Measurements from ENCODE around the gene MTMR1.

MTMR1 gene

DNA sequence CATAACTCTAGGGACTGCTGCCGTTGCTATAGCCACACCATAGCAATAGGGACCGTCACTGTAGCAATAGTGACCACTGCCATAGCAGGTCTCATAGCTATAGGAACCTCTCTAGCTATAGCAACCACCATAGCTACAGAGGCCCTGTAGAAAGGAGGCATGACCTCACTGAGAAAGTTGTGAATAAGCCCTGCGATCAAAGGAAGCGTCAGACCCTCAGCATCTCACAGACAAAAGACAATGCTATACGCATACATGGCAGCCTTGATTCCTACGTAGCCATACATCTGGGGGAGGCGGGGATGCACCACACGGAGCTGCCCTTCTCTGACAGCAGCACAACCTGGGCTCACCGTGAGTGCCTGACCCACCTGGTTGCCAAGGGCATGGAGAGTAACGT, 88.5 kb downstream of the MTMR1 start:
- Histone ChIP-seq H3K27me3 (ENCODE audit: insufficient read depth, low read length) (no peaks in the 10 kb centered on the region), H3K27ac (ENCODE audit: low read depth, low read length) (no peak overlapping the region), H3K79me2 (ENCODE audit: control insufficient read depth, insufficient read depth, low read length, unreplicated experiment) (no peaks in the 10 kb centered on the region), H3K4me1 (ENCODE audit: control insufficient read depth, insufficient read depth, low read length, unreplicated experiment) (no peaks in the 10 kb centered on the region), H3K36me3 (ENCODE audit: insufficient read depth, low read length) (no peaks in the 10 kb centered on the region), H2AFZ (ENCODE audit: low read length, unreplicated experiment) (no peak overlapping the region), H3K4me3 (ENCODE audit: low read depth, low read length) (no peak overlapping the region)

DNA sequence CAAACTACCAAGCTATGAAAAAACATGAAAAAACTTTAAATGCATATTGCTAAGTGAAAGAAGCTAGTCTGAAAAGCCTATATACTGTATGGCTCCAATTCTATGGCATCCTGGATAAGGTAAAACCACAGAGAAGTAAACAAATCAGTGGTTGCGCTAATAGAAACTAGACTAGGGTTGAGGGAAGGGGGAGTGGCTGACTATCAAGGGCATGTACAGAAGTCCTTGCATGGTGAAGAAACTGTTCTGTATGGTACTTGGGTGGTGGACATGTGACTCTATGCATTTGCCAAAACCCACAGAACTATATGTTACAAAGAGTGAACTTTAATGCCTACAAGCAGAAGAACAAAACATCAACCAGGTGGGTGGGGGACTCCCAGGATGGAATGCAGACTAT, 96.8 kb downstream of the MTMR1 start:
- no peak overlapping the region for H3K27ac ChIP-seq (ENCODE audit: low read depth, low read length)
- H2AFZ ChIP-seq (ENCODE audit: low read length, unreplicated experiment), result no peak overlapping the region
- no peaks in the 10 kb centered on the region for H3K36me3 ChIP-seq (ENCODE audit: insufficient read depth, low read length)
- H3K79me2 ChIP-seq (ENCODE audit: control insufficient read depth, insufficient read depth, low read length, unreplicated experiment), result no peaks in the 10 kb centered on the region
- no peaks in the 10 kb centered on the region for H3K4me1 ChIP-seq (ENCODE audit: control insufficient read depth, insufficient read depth, low read length, unreplicated experiment)
- H3K4me3 ChIP-seq (ENCODE audit: low read depth, low read length), result no peak overlapping the region
- H3K27me3 ChIP-seq (ENCODE audit: insufficient read depth, low read length), result no peaks in the 10 kb centered on the region

DNA sequence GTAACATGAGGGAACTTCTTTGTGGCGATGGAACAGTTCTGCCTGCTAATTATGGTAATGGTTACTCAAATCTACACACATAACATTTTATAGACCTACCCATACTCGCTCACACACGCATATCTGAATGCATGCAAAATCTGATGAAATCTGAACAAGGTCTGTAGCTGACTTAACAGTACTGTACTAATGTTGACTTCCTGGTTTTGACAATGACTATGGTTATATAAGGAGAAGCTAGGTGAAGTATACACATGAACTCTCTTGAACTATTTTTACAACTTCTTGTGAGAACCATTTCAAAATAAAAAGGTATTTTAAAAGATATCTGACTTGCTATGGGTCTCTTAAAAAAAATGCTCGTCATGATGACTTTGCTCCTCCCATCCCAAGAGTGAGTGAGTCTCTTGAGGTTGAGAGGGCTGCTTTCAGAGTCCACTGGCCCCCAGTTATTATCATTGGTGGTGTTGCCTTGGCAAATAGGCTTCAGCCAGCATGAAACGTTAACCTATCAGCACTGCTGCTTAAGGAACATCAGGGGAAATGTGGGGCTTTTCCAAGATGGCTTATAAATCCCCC, 99.8 kb downstream of the MTMR1 start:
- no peak overlapping the region for H3K27ac ChIP-seq (ENCODE audit: low read depth, low read length)
- no peaks in the 10 kb centered on the region for H3K4me1 ChIP-seq (ENCODE audit: control insufficient read depth, insufficient read depth, low read length, unreplicated experiment)
- H3K36me3 ChIP-seq (ENCODE audit: insufficient read depth, low read length), result no peaks in the 10 kb centered on the region
- H2AFZ ChIP-seq (ENCODE audit: low read length, unreplicated experiment), result no peak overlapping the region
- H3K27me3 ChIP-seq (ENCODE audit: insufficient read depth, low read length), result no peaks in the 10 kb centered on the region
- no peaks in the 10 kb centered on the region for H3K79me2 ChIP-seq (ENCODE audit: control insufficient read depth, insufficient read depth, low read length, unreplicated experiment)
- H3K4me3 ChIP-seq (ENCODE audit: low read depth, low read length), result no peak overlapping the region

DNA sequence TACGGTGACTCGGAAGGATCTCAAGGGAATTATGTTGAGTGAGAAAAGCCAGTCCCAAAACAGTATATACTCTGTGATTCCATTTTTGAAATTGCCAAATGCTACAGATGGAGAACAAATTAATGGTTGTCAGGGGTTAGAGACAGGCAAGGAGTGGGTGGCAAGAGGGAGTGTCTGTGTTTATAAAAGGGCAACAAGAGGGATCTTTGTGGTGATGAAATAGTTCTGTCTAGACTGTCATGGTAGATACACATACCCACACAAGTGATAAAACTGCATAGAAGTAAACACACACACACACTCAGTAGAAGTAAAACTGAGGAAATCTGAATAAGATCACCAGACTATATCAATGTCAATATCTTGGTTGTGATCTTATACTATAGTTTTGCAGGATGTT, 112.5 kb downstream of the MTMR1 start:
- Histone ChIP-seq H3K27ac (ENCODE audit: low read depth, low read length) (no peak overlapping the region), H3K79me2 (ENCODE audit: control insufficient read depth, insufficient read depth, low read length, unreplicated experiment) (no peaks in the 10 kb centered on the region), H2AFZ (ENCODE audit: low read length, unreplicated experiment) (no peak overlapping the region), H3K4me1 (ENCODE audit: control insufficient read depth, insufficient read depth, low read length, unreplicated experiment) (no peaks in the 10 kb centered on the region), H3K27me3 (ENCODE audit: insufficient read depth, low read length) (no peaks in the 10 kb centered on the region), H3K36me3 (ENCODE audit: insufficient read depth, low read length) (no peaks in the 10 kb centered on the region), H3K4me3 (ENCODE audit: low read depth, low read length) (no peak overlapping the region)

DNA sequence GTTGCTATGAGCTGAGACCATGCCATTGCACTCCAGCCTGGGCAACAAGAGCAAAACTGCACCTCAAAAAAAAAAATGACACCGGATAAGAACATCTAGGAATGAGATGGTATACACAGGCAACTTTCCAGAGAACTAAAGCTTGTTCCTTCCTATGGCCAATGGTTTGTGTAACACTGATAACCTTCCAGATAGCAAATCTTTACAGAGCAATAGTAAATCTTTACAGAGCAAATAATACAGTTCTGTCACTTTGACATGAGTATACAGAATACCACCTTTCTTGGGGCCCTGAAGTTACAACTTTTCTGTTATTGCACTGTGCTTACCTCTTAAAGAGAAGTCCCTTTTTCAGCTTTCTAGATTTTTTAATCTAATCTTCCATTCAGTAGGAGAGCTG, 113.6 kb downstream of the MTMR1 start:
- no peaks in the 10 kb centered on the region for H3K4me1 ChIP-seq (ENCODE audit: control insufficient read depth, insufficient read depth, low read length, unreplicated experiment)
- H3K79me2 ChIP-seq (ENCODE audit: control insufficient read depth, insufficient read depth, low read length, unreplicated experiment), result no peaks in the 10 kb centered on the region
- no peak overlapping the region for H3K4me3 ChIP-seq (ENCODE audit: low read depth, low read length)
- no peaks in the 10 kb centered on the region for H3K36me3 ChIP-seq (ENCODE audit: insufficient read depth, low read length)
- H2AFZ ChIP-seq (ENCODE audit: low read length, unreplicated experiment), result no peak overlapping the region
- no peaks in the 10 kb centered on the region for H3K27me3 ChIP-seq (ENCODE audit: insufficient read depth, low read length)
- no peak overlapping the region for H3K27ac ChIP-seq (ENCODE audit: low read depth, low read length)

DNA sequence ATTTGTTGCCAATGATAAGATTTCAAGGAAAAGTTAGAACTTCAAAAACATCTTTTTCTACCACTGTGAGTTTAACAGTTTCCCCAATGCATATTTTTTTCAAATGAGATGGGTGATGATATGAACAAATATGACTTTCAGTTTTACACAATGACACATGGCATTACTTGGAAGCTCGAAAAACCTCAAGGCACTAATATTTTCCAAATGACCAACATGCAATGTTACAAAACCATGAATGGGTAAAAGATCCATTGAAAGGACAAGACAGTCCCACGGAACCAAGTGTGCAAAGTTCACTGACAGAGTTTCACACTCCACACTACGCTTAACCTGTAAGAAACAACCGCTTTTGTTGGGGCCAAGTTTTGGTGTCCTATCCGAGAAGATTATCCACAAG, 120.7 kb downstream of the MTMR1 start:
- H3K36me3 ChIP-seq (ENCODE audit: insufficient read depth, low read length), result no peaks in the 10 kb centered on the region
- no peaks in the 10 kb centered on the region for H3K27me3 ChIP-seq (ENCODE audit: insufficient read depth, low read length)
- no peak overlapping the region for H3K27ac ChIP-seq (ENCODE audit: low read depth, low read length)
- H2AFZ ChIP-seq (ENCODE audit: low read length, unreplicated experiment), result no peak overlapping the region
- H3K4me1 ChIP-seq (ENCODE audit: control insufficient read depth, insufficient read depth, low read length, unreplicated experiment), result no peaks in the 10 kb centered on the region
- no peak overlapping the region for H3K4me3 ChIP-seq (ENCODE audit: low read depth, low read length)
- H3K79me2 ChIP-seq (ENCODE audit: control insufficient read depth, insufficient read depth, low read length, unreplicated experiment), result no peaks in the 10 kb centered on the region

All from ACC112 (cell line).